Stimulated activated CD4-positive, alpha-beta T cell treated with anti-CD3 and anti-CD28 coated beads, TNF-alpha, amount 100 ng/mL, for 24 hours (primary cell): ENCODE data around the gene DCAKD.

Experiments
- DNase-seq, 3 experiments: peaks; one replicate each; pipeline ENCODE4 v3.0.0-alpha.2; 2020; ENCODE audit warnings: low read depth in 3 of 3

DCAKD gene

GRCh38 chr17:45031231-45032173 is 19.9 kb downstream of the DCAKD start:
- no peak for DNase-seq

- DNase-seq = no peak
Measured at GRCh38 chr17:45030733-45031132, 20.7 kb downstream of the DCAKD start.

- no peak for DNase-seq
Measured at GRCh38 chr17:45029758-45030423, 21.5 kb downstream of the DCAKD start.

GRCh38 chr17:45029096-45029495 is 22.3 kb downstream of the DCAKD start:
- no peak for DNase-seq

- no peak for DNase-seq
Measured at GRCh38 chr17:45022655-45023339, 28.6 kb downstream of the DCAKD start.

GRCh38 chr17:45022288-45022648 is 29.2 kb downstream of the DCAKD start:
- DNase-seq = no peak

- peak; percentile 9 to 61 (median 46) for DNase-seq
Measured at GRCh38 chr17:45021607-45022287, 29.7 kb downstream of the DCAKD start.

- no peak for DNase-seq
Measured at GRCh38 chr17:45020354-45021138, 30.9 kb downstream of the DCAKD start.

GRCh38 chr17:45018848-45019711 is 32.4 kb downstream of the DCAKD start:
- DNase-seq = peak in 2 of 3 experiments; percentile 12 to 46

- DNase-seq = no peak
Measured at GRCh38 chr17:45018514-45018847, 33.0 kb downstream of the DCAKD start.

- no peak for DNase-seq
Measured at GRCh38 chr17:45016823-45017222, 34.6 kb downstream of the DCAKD start.

GRCh38 chr17:45016237-45016636 is 35.2 kb downstream of the DCAKD start:
- DNase-seq = no peak

GRCh38 chr17:45013021-45013997 is 38.1 kb downstream of the DCAKD start:
- no peak for DNase-seq

GRCh38 chr17:45011767-45012166 is 39.7 kb downstream of the DCAKD start:
- no peak for DNase-seq

- no peak for DNase-seq
Measured at GRCh38 chr17:45009676-45010467, 41.6 kb downstream of the DCAKD start.

GRCh38 chr17:45008216-45008615 is 43.2 kb downstream of the DCAKD start:
- no peak for DNase-seq

- DNase-seq = no peak
Measured at GRCh38 chr17:45006927-45007461, 44.4 kb downstream of the DCAKD start.

- DNase-seq = no peak
Measured at GRCh38 chr17:45005700-45006099, 45.7 kb downstream of the DCAKD start.
